PFSK-1 (cell line): ENCODE measurements around the gene HBA2.
A peak's percentile ranks its signal among the peaks of the same experiment; 100 is the strongest.

Experiments used
- FOXP2 ChIP-seq: optimal IDR thresholded peaks from 2 replicates; pipeline ENCODE3; 2011; ENCODE audit warnings: borderline replicate concordance, control low read depth, inconsistent platforms; ENCODE audit not compliant: insufficient read depth; ENCODE audit errors: extremely low read length, extremely low read depth
- POLR2AphosphoS5 ChIP-seq: IDR thresholded peaks from 2 replicates; pipeline ENCODE4 v1.6.1; 2012; ENCODE audit warnings: low read depth, mild to moderate bottlenecking, control low read depth, low read length, moderate library complexity
- SIN3A ChIP-seq: IDR thresholded peaks from 2 replicates; pipeline ENCODE4 v1.6.1; 2012; ENCODE audit warnings: mild to moderate bottlenecking, low read length, moderate library complexity, borderline replicate concordance; ENCODE audit not compliant: insufficient read depth
- TAF1 ChIP-seq: IDR thresholded peaks from 2 replicates; pipeline ENCODE4 v1.6.1; 2012; ENCODE audit warnings: low read length, control low read depth, borderline replicate concordance; ENCODE audit not compliant: insufficient read depth
- TF ChIP-seq, protein P1 (sequence below), 2 experiments: IDR thresholded peaks; 2 replicates each; pipeline versions ENCODE4 v1.6.1 to v1.8.0; 2011 to 2012; ENCODE audit warnings: low read depth in 2 of 2, low read length in 2 of 2, control low read depth in 1 of 2, inconsistent platforms in 1 of 2, mild to moderate bottlenecking in 1 of 2, moderate library complexity in 1 of 2; ENCODE audit not compliant: insufficient read depth in 1 of 2

The HBA2 gene

GRCh38 chr16:179211-180092, 6.8 kb downstream of the HBA2 start:
- TF ChIP-seq, protein P1, sequence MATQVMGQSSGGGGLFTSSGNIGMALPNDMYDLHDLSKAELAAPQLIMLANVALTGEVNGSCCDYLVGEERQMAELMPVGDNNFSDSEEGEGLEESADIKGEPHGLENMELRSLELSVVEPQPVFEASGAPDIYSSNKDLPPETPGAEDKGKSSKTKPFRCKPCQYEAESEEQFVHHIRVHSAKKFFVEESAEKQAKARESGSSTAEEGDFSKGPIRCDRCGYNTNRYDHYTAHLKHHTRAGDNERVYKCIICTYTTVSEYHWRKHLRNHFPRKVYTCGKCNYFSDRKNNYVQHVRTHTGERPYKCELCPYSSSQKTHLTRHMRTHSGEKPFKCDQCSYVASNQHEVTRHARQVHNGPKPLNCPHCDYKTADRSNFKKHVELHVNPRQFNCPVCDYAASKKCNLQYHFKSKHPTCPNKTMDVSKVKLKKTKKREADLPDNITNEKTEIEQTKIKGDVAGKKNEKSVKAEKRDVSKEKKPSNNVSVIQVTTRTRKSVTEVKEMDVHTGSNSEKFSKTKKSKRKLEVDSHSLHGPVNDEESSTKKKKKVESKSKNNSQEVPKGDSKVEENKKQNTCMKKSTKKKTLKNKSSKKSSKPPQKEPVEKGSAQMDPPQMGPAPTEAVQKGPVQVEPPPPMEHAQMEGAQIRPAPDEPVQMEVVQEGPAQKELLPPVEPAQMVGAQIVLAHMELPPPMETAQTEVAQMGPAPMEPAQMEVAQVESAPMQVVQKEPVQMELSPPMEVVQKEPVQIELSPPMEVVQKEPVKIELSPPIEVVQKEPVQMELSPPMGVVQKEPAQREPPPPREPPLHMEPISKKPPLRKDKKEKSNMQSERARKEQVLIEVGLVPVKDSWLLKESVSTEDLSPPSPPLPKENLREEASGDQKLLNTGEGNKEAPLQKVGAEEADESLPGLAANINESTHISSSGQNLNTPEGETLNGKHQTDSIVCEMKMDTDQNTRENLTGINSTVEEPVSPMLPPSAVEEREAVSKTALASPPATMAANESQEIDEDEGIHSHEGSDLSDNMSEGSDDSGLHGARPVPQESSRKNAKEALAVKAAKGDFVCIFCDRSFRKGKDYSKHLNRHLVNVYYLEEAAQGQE (IDR thresholded peaks at IDR 0.05; ENCODE audit: insufficient read depth in 1 of 2, low read depth in 2 of 2, low read length in 2 of 2): no peak
- TF ChIP-seq FOXP2 (no peak), SIN3A (no peak), TAF1 (no peak), POLR2AphosphoS5 (no peak)

GRCh38 chr16:180101-180675, 7.5 kb downstream of the HBA2 start, which contains the start of gene HBQ1:
HBQ1 (plus strand) TSS chr16:180459; CDS start chr16:180487, 28 bp downstream.
- TF ChIP-seq, protein P1 (IDR thresholded peaks at IDR 0.05; ENCODE audit: insufficient read depth in 1 of 2, low read depth in 2 of 2, low read length in 2 of 2): peak; percentile 27 to 76; a peak in 3 of 4 replicates
- TF ChIP-seq TAF1 (no peak), POLR2AphosphoS5 (no peak)

DNA sequence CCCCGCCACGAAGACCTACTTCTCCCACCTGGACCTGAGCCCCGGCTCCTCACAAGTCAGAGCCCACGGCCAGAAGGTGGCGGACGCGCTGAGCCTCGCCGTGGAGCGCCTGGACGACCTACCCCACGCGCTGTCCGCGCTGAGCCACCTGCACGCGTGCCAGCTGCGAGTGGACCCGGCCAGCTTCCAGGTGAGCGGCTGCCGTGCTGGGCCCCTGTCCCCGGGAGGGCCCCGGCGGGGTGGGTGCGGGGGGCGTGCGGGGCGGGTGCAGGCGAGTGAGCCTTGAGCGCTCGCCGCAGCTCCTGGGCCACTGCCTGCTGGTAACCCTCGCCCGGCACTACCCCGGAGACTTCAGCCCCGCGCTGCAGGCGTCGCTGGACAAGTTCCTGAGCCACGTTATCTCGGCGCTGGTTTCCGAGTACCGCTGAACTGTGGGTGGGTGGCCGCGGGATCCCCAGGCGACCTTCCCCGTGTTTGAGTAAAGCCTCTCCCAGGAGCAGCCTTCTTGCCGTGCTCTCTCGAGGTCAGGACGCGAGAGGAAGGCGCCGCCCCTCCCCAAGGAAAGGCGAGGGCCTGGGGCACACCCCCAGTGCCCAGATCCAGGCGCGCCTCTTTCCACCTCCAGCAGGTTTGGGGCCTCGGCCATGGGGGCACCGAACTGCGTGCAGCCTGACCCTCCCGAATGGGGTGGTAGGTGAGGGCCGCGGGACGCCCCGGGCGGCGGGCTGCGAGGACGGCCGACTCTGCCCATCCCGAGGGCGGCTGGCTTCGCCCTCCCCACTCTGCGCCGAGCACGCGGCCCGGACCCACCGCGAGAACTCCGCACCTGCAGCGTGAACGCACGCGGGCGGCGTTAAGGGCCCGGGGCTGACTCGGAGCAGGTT, 8.2 kb downstream of the HBA2 start:
- TF ChIP-seq POLR2AphosphoS5 (peak; percentile 30; the same call in 1 of the 2 replicates), FOXP2 (peak; percentile 58), TAF1 (no peak)
- TF ChIP-seq, protein P1 (IDR thresholded peaks at IDR 0.05; ENCODE audit: insufficient read depth in 1 of 2, low read depth in 2 of 2, low read length in 2 of 2): peak in 1 of 2 experiments; percentile 35; a peak in 2 of 4 replicates

DNA sequence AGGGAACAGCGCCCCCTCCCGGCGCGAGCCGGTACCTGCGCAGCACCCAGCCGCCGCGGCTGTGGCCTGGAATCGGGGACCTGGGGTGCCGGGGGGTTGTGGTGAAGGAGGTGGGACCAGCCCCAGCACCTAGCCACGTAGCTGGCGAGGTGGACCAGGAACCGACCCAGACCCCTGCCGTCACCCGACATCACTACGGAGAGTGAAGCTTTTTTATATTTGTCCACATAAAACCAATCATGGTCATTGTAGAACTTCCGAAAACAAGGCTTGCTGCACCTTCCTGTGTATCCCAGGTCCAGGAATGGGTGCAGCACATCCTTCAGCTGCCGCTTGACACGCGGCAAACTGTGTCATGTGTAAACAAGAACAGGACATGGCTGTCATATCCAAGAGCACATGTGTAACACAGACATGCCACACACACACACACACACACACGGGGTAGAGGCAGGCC, 8.9 kb downstream of the HBA2 start:
- TF ChIP-seq SIN3A (no peak), FOXP2 (no peak), TAF1 (0 out of 2 replicates have a peak, but pooled peaks have one; percentile 20), POLR2AphosphoS5 (no peak)
- TF ChIP-seq, protein P1 (IDR thresholded peaks at IDR 0.05; ENCODE audit: insufficient read depth in 1 of 2, low read depth in 2 of 2, low read length in 2 of 2): 0 out of 4 replicates have a peak, but pooled peaks of 1 of the 2 experiments have one; percentile 39
